Testis (tissue), 3 donors: ENCODE measurements around the gene VAV2. TPM values are rescaled to one million over a fixed set of nuclear protein-coding genes. Genes with fewer than 3 reads are reported as not detected.

ENCODE experiments used
- DNase-seq: peaks from one replicate; pipeline ENCODE4 v3.0.0-alpha.2; 2019
- H3K27ac ChIP-seq, 2 donors: fragments of 200-600 bp; sonication (generic); one replicate each; pipeline ENCODE4 v1.5.1; 2019
- H3K27me3 ChIP-seq: fragments of 200-600 bp; sonication (generic); one replicate; pipeline ENCODE4 v1.5.1; 2019
- H3K36me3 ChIP-seq: fragments of 200-600 bp; sonication (generic); one replicate; pipeline ENCODE4 v1.5.1; 2017; ENCODE audit warnings: low read depth; ENCODE audit errors: missing control alignments
- H3K4me1 ChIP-seq: fragments of 200-600 bp; sonication (generic); one replicate; pipeline ENCODE4 v1.5.1; 2019
- H3K4me3 ChIP-seq, 2 donors: fragments of 200-600 bp; sonication (generic); one replicate each; pipeline ENCODE4 v1.5.1; 2017 to 2019
- H3K9me3 ChIP-seq: fragments of 200-600 bp; sonication (generic); one replicate; pipeline ENCODE4 v1.5.1; 2017
- POLR2A ChIP-seq: fragments of 450-650 bp; IDR thresholded peaks from one replicate; pipeline ENCODE4 v1.6.1; 2017; ENCODE audit warnings: antibody characterized with exemption, mild to moderate bottlenecking, moderate library complexity
- WGBS, 2 donors: methylation state at CpG; one replicate each; pipeline ENCODE4 v1.1.5; 2018; 5-methylcytosine and 5-hydroxymethylcytosine counted together
- intact Hi-C: fragments of 100-400 bp; cut with DNase I; formaldehyde crosslinking; loops from one replicate; pipeline ENCODE4 v1.15.1; 2023; ENCODE audit warnings: low total_unique reads
- polyA plus RNA-seq: library from polyadenylated mRNA; stranded (reverse); fragments of 350-450 nt; fragmentation: Illumina TruSeq; extraction: RNeasy Lipid Tissue Mini Kit (QIAGEN cat#74804); gene quantifications from one replicate; pipeline ENCODE4 v1.2.3, GENCODE V29; 2014; ENCODE audit warnings: low read depth, low replicate concordance; ENCODE audit not compliant: insufficient read depth
- total RNA-seq, 2 donors: library from RNA; depleted of rRNA; stranded (reverse); fragments of >200 nt; gene quantifications; one replicate each; pipeline ENCODE4 v1.2.3, GENCODE V29; 2016
- TF ChIP-seq, protein P1 (sequence below), 3 experiments: fragments of 450-650 bp in 2 of 3; fragments of 200-600 bp in 1 of 3; sonication (generic) in 1 of 3; IDR thresholded peaks; one replicate each; pipeline ENCODE4 v1.5.1; 2016 to 2019; ENCODE audit warnings: antibody characterized with exemption in 3 of 3, mild to moderate bottlenecking in 2 of 3, moderate library complexity in 1 of 3

Gene VAV2
- total and polyA plus RNA-seq, 3 donors from 2014 or later, result 11.0 to 14.1 (median 12.2) TPM

DNA sequence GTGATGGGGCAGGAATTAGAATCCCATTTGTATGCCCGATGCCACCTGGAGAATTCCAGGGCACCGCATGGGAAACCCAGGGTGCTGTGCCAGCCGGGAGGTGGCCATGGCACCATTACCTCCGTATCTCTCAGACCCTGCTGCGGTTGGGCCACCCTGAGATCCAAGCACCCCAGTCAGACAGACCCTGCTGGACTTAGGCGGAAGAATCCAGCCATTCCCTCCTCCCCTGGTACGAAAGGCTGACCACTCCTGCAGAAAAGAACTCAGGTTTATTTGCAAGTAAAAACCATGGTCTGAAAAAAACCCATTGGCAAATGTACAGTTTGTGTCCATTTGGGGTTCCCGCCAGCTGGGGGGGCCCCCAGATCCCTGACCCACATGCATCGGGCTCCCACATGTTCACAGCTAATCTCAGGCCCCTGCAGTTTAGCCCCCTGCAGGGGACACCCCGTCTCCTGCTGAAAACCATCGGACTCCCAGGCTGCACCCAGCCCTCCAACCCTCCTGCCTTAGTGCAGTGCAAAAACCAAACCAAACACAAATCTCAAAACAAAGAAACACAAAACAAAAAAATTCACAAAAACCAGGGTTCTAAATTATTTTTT lies 230.4 kb downstream of the VAV2 start:
- intact Hi-C loops, result no loop called here
- WGBS, 2 donors, result 84% methylated on average over 7 to 11 of the region's 11 CpGs
- TF ChIP-seq, protein P1, sequence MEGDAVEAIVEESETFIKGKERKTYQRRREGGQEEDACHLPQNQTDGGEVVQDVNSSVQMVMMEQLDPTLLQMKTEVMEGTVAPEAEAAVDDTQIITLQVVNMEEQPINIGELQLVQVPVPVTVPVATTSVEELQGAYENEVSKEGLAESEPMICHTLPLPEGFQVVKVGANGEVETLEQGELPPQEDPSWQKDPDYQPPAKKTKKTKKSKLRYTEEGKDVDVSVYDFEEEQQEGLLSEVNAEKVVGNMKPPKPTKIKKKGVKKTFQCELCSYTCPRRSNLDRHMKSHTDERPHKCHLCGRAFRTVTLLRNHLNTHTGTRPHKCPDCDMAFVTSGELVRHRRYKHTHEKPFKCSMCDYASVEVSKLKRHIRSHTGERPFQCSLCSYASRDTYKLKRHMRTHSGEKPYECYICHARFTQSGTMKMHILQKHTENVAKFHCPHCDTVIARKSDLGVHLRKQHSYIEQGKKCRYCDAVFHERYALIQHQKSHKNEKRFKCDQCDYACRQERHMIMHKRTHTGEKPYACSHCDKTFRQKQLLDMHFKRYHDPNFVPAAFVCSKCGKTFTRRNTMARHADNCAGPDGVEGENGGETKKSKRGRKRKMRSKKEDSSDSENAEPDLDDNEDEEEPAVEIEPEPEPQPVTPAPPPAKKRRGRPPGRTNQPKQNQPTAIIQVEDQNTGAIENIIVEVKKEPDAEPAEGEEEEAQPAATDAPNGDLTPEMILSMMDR (IDR thresholded peaks at IDR 0.05), result no peak
- no peak for TF ChIP-seq POLR2A
- no peak overlapping the region for H3K27ac ChIP-seq
- H3K4me3 ChIP-seq, result no peak overlapping the region
- peak; percentile 12 for DNase-seq
- no peaks in the 10 kb centered on the region for H3K36me3 ChIP-seq
- H3K4me1 ChIP-seq, result no peaks in the 10 kb centered on the region
- no peaks in the 10 kb centered on the region for H3K9me3 ChIP-seq
- H3K27me3 ChIP-seq, result no peaks in the 10 kb centered on the region

DNA sequence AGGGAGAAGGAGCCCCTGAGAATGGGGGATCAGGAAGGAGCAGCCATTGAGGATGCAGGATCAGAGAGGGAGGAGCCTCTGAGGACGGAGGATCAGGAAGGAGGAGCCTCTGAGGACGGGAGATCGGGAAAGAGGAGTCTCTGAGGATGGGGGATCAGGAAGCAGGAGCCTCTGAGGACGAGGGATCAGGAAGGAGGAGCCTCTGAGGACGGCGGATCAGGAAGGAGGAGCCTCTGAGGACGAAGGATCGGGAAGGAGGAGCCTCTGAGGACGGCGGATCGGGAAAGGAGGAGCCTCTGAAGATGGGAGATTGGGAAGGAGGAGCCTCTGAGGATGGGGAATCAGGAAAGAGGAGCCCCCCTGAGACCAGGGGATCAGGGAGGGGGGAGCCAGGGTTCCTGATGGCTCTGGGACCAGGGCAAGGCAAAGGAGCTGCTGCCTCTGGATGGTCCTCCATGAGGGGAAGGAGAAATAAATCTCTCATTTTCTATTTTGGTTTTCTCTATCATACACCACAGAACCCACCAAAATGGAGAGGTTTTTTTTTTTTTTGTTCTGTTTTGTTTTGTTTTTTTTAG lies 231.3 kb downstream of the VAV2 start:
- H3K9me3 ChIP-seq, result no peaks in the 10 kb centered on the region
- H3K27ac ChIP-seq, result no peak overlapping the region
- H3K4me1 ChIP-seq, result no peaks in the 10 kb centered on the region
- no peak for TF ChIP-seq POLR2A
- TF ChIP-seq, protein P1 (IDR thresholded peaks at IDR 0.05), result no peak
- H3K27me3 ChIP-seq, result no peaks in the 10 kb centered on the region
- no peak overlapping the region for H3K4me3 ChIP-seq
- DNase-seq, result no peak
- no peaks in the 10 kb centered on the region for H3K36me3 ChIP-seq
- WGBS, 2 donors, result 80% methylated on average over 11 of the region's 11 CpGs; no CpG with 5 or more reads in 1 of the 2 donors
- intact Hi-C loops, result no loop called here

DNA sequence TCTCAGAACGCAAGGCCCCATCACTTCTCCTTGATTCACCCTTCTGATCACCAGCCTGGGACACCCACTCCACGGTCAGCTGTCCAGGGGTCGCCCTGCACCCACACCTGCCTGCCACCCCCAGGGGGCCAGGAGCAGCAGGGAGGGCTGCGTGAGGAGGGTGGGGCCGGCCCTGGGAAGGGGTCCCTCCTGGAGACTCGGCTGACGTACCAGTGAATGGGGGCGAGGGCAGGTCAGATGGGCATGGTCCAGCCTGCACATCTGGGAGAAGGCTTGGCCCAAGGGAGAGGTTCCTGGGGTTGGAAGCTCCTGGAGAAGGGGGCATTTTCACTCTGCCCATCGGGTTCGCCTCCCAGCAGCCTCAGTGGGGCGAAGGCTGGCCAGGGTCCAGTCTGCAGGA lies 232.2 kb downstream of the VAV2 start:
- Histone ChIP-seq H3K9me3 (no peaks in the 10 kb centered on the region), H3K27ac (no peak overlapping the region), H3K36me3 (no peaks in the 10 kb centered on the region), H3K27me3 (no peaks in the 10 kb centered on the region), H3K4me1 (no peaks in the 10 kb centered on the region), H3K4me3 (no peak overlapping the region)
- TF ChIP-seq, protein P1 (IDR thresholded peaks at IDR 0.05), result no peak
- no peak for TF ChIP-seq POLR2A
- WGBS, 2 donors, result 72 to 74% methylated on average over 3 of the region's 11 CpGs
- intact Hi-C loops, result no loop called here
- no peak for DNase-seq

DNA sequence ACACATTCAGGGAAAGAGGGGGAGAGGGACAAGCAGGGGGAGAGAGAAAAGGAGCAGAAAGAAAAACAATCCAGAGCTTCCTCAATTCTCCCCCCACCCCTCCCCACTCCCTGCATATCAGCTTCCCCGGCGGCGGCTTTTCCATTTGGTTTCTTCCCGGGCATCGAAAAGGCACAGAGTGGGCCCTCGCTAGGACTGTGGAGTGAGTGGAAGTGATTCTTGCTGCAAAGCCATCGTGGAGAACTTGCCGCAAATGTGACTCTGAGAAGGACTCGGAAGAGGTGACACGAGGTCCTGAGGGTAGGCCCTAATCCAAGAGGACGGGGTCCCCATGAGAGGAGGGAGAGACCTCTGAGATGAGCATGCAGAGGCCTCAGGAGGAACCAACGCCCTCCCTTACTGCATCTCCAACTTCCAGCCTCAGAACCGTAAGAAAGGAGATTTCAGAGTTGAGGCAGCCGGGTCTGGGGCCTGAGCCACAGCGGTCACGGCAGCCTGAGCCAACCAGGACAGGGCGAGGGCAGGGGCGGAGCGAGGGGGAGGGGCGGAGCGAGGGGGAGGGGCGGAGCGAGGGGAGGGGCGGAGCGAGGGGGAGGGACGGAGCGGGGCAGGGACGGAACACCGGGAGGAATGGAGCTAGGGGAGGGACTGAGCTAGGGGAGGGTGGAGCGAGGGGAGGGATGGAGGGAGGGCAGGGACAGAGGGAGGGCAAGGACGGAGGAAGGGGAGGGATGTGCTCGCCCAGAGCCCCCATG lies 232.8 kb downstream of the VAV2 start:
- H3K9me3 ChIP-seq, result no peaks in the 10 kb centered on the region
- no peak for TF ChIP-seq POLR2A
- TF ChIP-seq, protein P1 (IDR thresholded peaks at IDR 0.05), result no peak
- H3K27ac ChIP-seq, result no peak overlapping the region
- no peak overlapping the region for H3K4me3 ChIP-seq
- no peaks in the 10 kb centered on the region for H3K36me3 ChIP-seq
- H3K27me3 ChIP-seq, result no peaks in the 10 kb centered on the region
- WGBS, 2 donors, result 48 to 64% methylated on average over 19 to 32 of the region's 32 CpGs
- intact Hi-C loops, result no loop called here
- H3K4me1 ChIP-seq, result no peaks in the 10 kb centered on the region
- DNase-seq, result peak; percentile 48
